HS-5 (cell line): Measurements from ENCODE around the gene FSHR.

Experiments used
- DNase-seq: peaks from one replicate; pipeline ENCODE4 v3.0.0-alpha.2; 2012; ENCODE audit warnings: low read depth

Gene FSHR

DNA sequence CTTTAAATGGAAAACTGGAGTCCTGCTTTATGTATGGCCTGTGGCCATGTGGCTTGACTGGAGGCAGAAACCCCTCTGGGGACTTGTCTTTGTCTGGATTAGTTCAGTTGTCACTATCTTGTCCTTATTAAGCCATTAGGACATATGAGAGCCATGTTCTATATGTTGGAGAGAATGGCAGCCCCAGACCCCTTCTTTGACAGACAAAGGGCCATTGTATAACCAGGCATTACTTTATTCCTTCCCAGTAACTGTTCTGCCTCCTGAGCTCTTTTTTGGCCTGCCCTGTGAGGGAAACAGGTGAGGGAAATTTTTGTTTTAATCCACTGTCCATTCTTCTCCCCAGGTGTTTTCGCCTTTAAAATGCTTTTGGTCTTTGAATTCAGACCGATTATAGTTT, 43.3 kb downstream of the FSHR start:
- DNase-seq: no peak

DNA sequence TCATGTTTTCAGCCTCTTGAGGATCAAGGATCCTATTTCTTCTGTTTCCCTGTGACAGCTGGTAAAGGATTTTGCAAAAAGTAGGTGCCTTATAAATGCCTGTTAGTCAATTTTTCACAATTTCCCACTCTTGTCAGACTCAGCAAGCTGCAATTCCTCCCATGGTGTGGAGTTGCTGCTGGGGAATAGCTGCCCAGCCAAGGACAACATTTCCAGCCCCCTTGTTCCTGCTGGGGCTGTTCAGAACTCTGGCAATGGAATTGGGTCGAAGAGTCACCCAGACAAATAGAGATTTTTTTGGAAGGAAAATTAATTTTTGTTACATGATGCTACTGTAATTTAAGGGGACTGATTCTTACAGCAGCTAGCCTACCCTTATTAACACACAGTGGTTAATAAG, 43.7 kb downstream of the FSHR start:
- DNase-seq: no peak

DNA sequence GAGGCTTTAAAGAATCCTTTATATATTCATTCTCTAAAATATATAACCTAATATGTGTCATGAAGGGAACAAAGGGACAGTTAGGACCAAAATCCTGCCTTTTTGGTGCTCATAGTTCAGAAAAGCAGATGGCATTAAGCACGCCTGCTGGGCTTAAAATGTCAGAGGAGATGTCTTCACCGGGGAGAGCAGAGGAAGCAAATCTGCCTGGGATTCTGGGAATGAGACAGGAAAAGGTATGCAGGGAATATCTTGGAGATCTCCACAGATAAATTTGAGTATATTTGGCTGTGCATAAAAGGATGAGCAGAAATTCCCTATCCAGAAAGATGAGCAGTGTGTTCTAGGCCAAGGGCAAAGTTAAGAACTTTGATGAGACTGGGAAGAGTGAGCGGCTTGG, 45.5 kb downstream of the FSHR start:
- no peak for DNase-seq

DNA sequence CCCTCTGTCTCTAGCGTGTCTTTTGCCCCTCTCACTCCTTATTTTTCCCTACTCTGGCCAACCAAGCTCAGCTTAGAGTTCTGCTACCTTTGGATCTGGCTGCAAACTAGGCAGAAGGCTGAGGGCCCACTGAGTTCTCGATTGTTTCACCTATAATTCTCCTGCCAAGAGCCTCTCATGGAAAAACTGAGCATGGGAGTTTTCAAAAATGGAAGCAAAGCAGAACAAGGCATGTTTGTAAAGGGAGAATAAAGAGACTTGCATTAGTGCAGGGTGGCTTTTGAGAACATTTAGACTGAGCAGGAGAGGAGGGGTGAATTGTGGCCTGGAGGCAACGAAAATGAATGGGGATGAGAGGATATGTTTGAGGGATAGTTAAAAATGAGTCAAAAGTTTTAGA, 45.9 kb downstream of the FSHR start:
- DNase-seq: no peak

DNA sequence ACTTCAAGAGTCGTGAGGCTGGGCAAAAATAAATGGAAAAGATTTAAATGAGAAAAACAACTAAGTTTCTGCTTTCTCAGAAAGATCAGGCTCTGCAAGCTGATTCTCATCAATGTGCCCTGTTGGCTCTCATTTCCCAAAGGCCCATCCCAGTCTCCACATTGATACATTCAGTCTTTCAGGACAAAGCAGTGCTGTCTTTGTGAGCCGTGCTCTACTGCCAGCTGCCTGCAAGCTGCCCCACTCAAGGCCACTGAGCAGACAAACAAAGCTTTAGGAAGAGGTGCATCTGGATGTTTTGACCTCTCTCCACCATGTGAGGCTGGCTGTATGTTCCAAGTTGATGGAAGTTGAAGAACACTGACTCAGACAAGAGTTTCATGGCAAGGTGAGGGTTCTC, 48.8 kb downstream of the FSHR start:
- no peak for DNase-seq

DNA sequence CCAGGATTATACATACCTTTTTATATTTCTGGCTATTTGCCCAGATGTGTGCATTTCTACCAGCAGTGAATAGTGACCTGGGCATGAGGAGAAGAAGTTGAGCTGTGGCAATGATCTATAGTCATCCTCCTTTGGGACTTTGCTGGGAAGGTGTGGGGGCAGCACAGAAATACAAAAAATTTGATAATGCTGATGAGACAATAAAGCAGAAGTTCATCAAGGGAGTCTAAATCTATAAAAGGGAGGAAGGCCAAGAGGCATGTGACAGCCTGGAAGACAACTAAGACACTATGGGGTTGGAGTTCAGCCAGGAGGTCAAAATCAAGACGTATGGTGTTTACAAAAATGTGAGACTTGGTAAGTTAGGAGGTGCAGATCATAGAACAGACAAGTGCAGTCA, 52.2 kb downstream of the FSHR start:
- DNase-seq: no peak

DNA sequence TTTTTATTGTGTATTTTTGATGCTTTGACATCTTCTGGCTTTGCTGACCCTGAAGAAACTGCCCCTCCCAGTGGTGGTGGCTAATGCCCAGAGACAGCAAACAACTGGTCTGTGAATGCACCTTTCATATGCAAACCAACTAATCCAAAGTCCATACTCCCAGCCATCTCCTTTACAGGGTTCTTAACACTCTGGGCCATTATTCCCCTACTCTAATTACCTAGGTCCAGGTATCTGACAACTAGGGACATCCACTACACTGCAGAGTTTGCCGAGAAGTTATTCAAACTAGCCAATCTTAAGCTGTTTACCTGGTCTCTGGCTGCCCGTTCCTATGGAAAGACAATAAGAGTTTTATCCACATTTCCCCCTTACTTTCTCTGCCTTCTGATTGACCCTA, 73.6 kb downstream of the FSHR start:
- DNase-seq: no peak

DNA sequence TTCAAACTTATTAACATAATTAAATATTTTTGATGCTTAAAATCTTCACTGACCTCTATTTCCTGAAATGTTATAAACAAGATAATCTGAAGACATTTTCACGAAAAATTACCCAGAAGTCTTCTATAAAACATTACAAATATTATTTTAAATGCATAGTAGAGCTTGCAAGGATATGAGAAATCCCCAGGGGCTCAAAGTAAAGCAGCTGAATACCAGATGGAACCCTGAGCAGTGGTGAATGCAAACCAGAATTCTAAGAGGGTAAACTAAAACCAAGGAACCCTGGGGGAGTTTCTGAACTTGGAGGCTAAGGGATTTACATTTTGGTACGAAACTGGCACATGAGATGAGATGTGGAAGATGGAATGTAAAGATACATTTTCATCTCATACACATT, 83.6 kb downstream of the FSHR start:
- no peak for DNase-seq

DNA sequence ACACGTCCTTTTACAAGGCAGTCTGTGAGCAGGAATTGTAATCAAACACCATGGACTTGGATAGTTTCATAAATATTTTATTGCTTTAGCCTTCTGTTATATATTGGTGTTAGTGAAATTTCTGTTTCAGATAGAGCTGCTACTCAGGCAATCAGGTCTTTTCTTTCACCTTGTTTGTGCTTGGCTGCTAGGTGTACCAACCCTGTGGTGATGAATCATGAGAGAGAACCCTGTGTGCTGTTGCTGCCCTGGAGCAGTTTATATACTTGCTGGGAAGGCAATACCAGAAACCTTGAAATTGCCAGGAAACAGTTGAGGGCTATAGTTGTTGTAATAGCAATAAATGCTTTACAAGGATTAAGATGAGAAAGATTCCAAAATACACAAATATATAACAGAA, 84.5 kb downstream of the FSHR start:
- DNase-seq: no peak

DNA sequence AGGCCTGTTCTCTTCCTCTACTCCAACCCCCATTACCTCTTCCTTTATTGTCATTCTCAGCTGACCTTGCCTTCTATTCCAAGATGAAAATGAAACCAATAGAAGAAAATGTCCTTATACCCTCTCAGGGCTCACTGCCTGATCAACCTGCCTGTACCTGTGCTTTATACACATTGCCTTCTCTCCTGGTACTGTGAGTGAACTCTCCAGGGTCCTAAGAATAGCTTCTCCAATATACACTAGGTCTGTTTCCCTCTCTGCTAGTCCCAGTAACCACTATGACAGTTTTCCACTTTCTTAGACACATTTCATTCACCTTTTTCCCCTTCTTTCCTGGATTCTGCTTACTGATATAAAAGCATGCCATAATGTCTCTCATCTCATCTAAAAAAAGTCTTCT, 85.7 kb downstream of the FSHR start:
- DNase-seq: no peak

DNA sequence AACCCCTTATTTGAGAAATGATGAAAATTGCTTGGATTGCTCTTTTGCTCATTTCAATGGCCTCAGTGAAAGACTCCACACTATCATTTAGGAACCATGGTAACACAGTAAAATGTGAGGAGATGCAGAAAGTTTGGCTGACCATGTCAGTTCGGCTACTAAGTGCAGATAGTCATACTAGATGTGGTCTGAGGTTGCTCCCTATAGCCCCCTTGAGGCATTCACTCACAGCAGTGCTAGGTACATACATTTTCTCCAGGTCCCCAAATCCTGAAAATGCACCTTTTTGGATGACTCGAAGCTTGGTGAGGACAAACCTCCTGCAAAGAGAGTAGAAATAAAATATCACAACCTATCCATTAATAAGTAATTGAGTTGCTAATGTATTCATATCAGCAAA, 86.3 kb downstream of the FSHR start:
- DNase-seq: no peak

DNA sequence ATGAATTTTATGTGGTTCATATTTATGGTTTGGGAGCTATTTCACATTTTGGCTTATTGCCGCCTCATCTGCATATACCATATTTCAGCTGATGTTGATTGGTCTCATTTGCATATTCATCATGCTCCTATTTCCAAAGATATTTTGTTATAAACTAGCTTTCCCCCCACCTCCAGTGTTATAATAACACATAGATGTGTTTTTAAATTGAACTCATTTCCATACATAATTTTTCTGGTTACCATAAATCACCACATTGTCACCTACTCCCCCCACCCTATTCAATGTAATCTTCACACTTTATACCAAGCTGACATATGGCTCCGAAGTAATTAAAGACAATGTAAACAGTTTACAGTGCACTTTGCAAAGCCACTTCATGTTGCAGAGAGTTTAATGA, 101.2 kb downstream of the FSHR start:
- DNase-seq: no peak

DNA sequence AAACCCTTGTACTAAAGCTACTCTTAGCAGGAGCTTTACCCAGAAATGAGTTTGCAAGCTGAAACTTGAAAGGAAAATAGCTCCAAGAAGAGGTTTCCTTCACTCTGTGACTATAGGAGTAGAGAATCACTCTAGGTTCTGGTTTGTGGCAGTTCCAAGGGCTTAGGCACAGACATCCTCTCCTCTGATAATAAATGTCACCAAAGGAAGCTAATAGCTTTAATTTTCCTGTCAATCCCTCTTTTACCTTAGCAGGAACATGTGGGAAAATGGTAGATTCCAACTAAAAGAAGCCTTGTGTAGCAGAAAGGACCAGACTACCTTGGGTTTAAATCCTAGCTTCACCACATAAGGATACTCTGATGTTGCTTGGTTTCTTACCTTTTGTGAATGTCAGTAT, 104.0 kb downstream of the FSHR start:
- no peak for DNase-seq

DNA sequence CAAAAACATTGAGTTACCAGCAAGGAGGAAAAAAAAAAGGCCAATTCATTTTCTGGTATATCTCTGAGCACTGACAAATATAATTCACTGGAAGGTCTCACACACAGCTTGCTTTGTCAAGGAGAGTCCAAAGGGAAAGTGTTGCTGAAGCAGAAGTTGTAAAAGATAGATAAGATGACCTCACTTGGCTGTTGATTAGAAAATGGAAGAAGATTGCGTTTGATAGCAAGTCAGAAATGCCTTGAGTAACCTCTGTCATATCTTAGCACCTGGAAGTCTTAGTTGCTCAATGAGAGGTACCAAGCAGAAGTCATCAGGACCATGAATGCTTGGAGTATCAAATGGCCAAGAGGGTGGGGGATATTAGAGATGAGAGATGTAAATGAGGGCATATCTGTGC, 105.2 kb downstream of the FSHR start:
- DNase-seq: no peak

DNA sequence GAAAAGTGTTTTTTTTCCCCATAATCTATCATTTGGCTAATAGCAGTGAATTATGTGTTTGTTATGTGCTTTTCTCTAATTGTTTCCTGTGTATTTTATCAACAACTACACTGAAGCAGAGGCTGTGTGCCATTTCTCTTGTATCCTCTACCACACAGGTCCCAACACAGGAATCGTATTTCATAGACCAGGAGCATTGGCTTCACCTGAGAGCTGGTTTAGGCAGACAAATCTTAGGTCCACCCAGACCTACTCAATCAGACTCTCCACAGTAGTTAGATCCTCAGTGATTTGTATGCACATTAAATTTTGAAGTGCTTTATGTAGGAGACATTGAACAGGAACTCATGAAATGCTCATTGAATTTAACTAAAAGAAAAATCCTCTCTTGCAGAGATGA, 109.2 kb downstream of the FSHR start:
- DNase-seq: no peak

DNA sequence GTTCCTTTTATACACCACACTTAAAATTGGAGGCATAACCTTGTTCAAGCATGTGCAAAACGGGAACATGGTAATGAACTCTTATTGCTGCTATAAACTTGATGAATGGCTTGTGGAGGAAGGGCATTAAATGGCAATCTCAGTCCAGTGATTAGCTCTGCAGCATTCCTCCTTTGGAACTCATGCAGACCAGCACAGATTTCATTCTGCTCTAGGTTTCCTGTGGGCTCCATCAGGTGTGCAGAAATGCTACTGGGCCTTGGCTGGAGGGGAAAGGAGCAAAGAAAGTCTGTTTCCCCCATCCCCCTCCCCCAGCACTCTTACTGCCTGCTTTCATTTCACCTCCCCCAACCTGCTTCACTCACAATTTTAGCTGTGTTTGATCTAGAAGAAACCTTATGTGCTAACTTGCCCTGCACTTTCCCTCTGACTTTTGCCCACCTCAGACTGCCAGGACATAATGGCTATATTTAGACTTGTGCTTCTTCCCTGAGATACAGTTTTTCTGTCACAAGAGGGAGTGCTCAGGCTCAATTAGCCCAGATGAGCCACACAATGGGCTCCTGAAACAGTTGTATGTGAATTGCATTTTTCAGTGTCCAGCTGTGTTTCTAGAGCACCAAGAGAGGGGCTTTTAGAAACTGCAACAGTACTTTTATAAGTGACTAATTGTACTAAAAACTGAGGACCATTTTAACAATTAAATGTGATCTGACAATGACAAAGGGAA, 109.8 kb downstream of the FSHR start:
- no peak for DNase-seq

DNA sequence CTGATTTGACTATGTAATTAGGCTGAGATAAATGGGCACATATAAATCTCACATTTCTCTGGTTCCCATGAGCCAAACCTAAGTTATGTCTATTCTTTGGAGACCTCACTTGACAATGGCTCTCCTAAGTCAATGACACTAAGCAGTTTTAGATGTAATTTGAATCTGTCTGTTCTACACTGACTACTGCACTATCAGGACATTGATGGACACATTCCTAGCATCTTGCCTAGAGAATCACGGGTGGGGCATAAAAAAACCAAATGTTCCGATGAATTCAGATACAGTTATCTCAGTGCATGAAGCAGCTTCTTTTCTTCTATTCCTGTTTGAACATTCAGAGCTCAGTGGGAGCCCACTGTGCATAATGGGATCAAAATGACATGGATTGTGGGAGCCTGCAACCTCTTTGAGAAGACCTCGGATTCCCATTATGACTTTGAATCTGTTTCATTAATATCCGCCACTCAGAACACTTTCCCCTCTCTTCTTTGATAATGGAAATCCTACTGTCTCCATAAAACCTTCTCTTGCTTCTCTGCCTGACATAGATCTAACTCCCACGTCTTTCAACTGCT, 110.8 kb downstream of the FSHR start:
- DNase-seq: no peak

DNA sequence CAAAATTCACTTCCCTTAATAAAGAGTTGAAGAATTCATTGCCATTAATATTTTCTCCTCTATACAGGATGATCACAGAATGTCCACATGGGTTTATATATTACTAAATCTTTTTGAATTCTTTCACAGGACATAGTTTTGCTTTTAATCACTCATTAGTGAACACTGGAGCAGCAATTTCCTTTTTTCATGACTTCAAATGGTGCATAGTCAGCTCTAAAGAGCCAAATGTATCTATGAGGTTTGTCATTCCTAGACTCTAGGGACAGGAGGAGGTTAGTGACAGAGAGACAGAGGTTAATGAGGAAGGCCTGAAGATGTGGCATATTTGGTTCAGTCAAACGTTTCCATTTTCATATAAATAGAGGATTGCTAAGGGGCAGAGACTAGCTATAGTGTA, 111.8 kb downstream of the FSHR start:
- no peak for DNase-seq

DNA sequence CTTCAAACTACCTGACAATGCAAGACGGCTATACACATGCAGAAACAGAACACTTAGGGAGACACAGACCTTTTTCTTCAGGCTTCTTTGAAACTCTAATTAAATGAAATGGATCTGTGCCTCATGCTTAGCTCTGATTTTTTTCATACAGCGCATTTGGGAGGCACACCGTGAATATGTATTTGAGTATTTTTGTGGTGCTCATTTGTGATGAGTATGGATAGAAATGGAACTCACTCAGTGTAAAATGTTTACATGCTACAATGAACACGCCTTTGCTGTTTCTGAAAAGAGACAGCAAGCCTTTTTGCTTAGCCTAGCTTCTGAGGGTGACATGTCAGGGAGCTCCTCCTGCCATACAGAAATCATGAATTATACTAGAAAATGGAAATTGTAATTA, 113.3 kb downstream of the FSHR start:
- no peak for DNase-seq

DNA sequence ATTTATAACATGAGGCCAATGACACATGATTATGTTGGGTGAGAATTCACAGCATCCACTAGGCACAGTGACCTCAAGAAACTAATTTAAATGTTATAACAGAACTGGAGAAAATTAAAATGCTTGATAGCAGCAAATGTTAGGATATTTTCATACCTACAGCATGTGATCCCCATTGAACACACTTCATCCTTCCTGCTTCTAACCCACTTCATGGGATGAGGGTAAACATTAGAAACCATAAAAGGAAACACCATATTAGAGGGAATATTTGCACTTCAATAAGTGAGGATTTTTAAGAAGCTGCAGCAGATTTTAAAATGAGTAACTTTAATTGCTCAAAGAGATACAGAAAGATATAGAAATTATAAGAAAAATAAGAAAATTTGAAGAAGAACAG, 117.1 kb downstream of the FSHR start:
- no peak for DNase-seq

DNA sequence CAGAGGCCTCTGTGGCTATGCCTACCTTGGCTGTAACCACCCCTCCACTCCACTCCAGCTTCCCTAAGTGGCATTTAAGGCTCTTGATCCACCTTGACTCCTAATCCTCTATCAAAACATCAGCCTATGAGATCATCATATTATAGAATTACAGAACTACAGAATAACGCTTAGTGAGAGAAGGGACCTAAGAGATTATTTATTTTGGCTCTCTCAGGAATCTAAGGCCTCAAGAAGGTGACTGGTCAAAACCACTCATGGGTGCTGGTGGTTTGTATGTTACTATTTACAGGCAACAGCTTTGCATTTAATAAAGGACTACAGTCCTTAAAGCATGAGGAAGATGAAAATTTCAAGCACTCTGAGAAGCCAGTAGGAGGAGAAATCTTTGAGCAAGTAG, 118.8 kb downstream of the FSHR start:
- DNase-seq: no peak

DNA sequence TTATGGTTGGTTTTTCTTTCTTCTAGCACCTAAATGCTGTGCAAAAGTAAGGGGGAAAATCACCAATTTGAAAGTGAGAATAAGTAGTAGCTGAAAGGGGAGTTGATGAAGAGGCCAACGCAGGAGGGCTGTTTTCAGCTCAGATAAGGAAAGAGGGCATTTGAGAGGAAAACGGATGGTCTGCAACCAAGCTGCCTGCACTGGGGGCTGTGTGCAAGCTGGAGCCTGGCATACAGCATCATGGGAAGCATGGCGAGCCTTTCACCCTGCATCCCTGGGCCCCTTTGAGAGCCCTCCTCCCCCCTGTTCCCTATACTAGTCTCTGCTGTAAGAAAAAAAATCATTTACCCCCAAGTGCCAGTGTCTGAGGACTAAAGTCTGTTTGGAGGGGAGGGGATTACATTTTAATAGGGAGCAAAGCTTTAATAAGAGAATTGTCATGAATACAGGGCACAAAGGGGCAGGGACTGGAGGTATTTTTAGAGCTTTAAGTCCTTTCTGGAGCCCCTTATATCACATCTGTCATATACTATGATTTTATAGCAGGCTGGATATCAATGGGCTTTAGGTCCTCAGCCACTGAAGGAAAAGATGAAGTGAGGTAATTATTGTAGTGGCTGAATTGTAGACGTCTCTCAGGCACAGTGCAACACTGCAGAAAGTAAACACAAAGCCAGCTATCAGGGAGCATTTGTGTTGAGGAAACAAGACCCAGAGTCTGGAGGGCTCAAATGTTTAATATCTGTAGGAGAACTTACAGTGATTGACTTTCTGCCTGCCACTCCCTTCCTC, 120.7 kb downstream of the FSHR start:
- DNase-seq: no peak

DNA sequence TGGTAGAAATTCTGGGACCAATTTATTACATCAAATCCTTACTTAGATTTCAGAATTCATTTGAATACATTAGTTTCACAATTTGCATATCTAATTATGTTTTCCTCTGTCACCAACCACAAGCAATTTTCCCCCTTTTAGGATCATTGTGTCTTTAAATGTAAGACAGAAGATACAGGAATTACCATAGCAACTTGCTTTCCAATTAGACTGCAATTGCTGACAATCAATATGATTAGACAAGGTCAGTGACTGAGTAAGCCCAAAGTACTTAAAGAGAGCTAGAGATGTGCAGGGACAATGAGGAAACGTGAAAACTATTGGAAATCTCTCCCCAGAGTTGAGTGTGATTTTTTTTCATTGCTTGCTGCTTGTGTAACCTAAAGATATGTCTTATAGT, 121.4 kb downstream of the FSHR start:
- no peak for DNase-seq

DNA sequence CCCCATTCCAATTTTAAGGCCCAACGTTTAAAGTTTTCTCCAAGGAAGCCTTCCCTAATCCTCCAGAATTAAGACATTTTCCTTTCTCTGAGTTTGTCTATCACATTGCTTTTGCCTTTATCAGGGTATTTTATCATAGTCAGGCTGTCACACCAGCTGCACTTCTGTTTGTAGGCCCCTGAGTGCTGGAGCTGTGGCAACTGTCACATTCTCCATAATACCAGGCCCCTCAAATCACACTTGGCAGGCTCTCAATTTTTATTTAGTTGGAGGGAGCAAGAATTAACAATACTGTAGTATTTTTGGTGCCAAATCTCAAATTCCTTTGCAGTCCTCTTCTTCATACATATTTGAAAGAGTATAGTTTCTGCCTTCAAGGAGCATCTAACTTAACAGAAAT, 122.2 kb downstream of the FSHR start:
- no peak for DNase-seq
